Pancreas (tissue), 10 donors: ENCODE data around the gene PAPPA. TPM values are rescaled to one million over a fixed set of nuclear protein-coding genes. Genes with fewer than 3 reads are reported as not detected.
A peak's percentile ranks its signal among the peaks of the same experiment; 100 is the strongest.

Source experiments
- ATAC-seq, 4 donors: fragments of 200-7000 bp; cut with Tn5 transposase; one replicate each; pipeline versions ENCODE4 v1.8.0 to v1.9.1; 2020; ENCODE audit warnings: mild to moderate bottlenecking in 4 of 4, moderate library complexity in 4 of 4
- DNase-seq, 6 donors: peaks; one replicate each; pipeline ENCODE4 v3.0.0-alpha.2; 2020
- FAIRE-seq: peaks from 2 replicates; lab custom pipeline; 2012; peaks lifted over from hg19 to GRCh38; lab: Jason Lieb, UNC
- H3K27ac ChIP-seq, 4 donors: fragments of 200-600 bp; sonication (generic); 1 replicate in 3 of 4; 2 replicates in 1 of 4; pipeline versions ENCODE4 v1.5.0 to v1.8.0; 2020
- H3K27me3 ChIP-seq, 4 donors: fragments of 200-600 bp; one replicate each; pipeline ENCODE4 v1.8.0; 2021
- H3K36me3 ChIP-seq, 3 donors: fragments of 200-600 bp; sonication (generic) in 1 of 3; one replicate each; pipeline versions ENCODE4 v1.5.0 to v1.8.0; 2020 to 2021
- H3K4me1 ChIP-seq, 3 donors: fragments of 200-600 bp; one replicate each; pipeline ENCODE4 v1.8.0; 2021
- H3K4me3 ChIP-seq, 4 donors: fragments of 200-600 bp; sonication (generic) in 2 of 4; one replicate each; pipeline versions ENCODE4 v1.5.0 to v1.8.0; 2020 to 2021
- H3K9me3 ChIP-seq, 4 donors: fragments of 200-600 bp; one replicate each; pipeline ENCODE4 v1.8.0; 2021
- WGBS, 2 donors: extraction: QIAGEN DNeasy Blood & Tissue Kit; methylation state at CpG; one replicate each; pipeline ENCODE4 v1.1.7; 2013; 5-methylcytosine and 5-hydroxymethylcytosine counted together
- intact Hi-C, 3 donors: fragments of 100-400 bp; cut with DNase I; formaldehyde crosslinking; loops; one replicate each; pipeline versions ENCODE4 v1.11.1 to v1.14.2; 2022
- polyA plus RNA-seq, 2 donors: library from polyadenylated mRNA; stranded (reverse); fragments of 200-250 nt; gene quantifications; one replicate each; pipeline ENCODE4 v1.2.3, GENCODE V29; 2013
- total RNA-seq, 6 donors: library from RNA; stranded (reverse); fragmentation: NEBNext Ultra II Directional in 4 of 6; extraction: Animal tissue kit (Norgen Biotek cat#: 25700) in 4 of 6; gene quantifications; one replicate each; pipeline versions ENCODE4 v1.2.1 to v1.2.4, GENCODE V29; 2021 to 2023
- TF ChIP-seq, protein P1 (sequence below), 4 donors: fragments of 200-600 bp; sonication (generic) in 3 of 4; IDR thresholded peaks; one replicate each; pipeline versions ENCODE4 v1.5.0 to v1.8.0; 2021; ENCODE audit warnings: antibody characterized with exemption in 4 of 4
- donor health status: healthy with polysubstance abuse.
- donor health status: DM: no; HTN: no; CAD: no; lungs with moderate emphysema.
- donor health status: DM: no; HTN: no; CAD: no.
- donor health status: control.
- donor health status: control.
- donor health status: Bipolar disorder and iron deficiency.
- donor health status: DM: yes; HTN: yes; CAD: no.
- donor health status: DM: no; HTN: no; CAD: no.
- donor health status: DM: no; HTN: no; CAD: no.
- donor health status: DM: yes; HTN: yes; CAD: no.

Gene PAPPA
- total and polyA plus RNA-seq, 8 donors: 0.11 to 3.4 (median 0.76) TPM

DNA sequence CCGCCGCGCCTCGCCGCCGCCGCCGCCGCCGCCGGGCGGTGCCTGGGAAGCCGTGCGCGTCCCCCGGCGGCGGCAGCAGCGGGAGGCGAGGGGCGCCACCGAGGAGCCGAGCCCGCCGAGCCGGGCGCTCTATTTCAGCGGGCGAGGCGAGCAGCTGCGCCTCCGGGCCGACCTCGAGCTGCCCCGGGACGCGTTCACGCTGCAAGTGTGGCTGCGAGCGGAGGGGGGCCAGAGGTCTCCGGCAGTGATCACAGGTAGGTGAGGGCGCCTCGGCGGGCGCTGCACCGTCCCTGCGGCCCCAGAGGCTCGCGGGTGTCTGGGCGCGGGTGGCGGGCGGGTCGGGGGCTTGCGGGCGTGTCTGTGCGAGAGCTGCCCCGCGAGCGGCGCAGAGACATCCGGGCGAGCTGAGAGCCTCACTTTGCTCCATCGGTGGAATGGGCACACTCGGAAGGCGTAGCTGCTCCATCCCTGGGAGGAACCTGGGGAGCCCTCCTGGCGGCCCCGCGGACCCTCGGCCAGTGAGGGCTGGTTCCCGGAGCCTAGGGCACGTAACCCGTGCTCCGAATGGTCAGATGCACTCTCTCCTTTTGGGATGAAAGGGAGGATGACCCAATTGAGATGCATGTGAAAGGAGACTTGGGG is 864 bp downstream of the PAPPA start:
- DNase-seq: peak in 5 of 6 donors; percentile 16 to 74 (median 45)
- no peaks in the 10 kb centered on the region for H3K36me3 ChIP-seq
- no peak for FAIRE-seq
- peaks cover 0 to 3% (median 0%) of the 10 kb centered on the region in 3 donors for H3K4me1 ChIP-seq
- intact Hi-C loops: loop anchor here in 2 of 3 donors (5.0 to 10.0 kb wide), 2 partner anchors 418 to 420 kb away; no protein-coding TSS in a partner anchor
- H3K9me3 ChIP-seq: no peaks in the 10 kb centered on the region
- WGBS, 2 donors: 1 to 2% methylated on average over 49 to 74 of the region's 74 CpGs
- H3K27me3 ChIP-seq: peaks cover 0 to 4% (median 0%) of the 10 kb centered on the region in 4 donors
- peak overlapping the region; percentile 23 to 65 (median 43) for H3K4me3 ChIP-seq
- peak; percentile 47 to 64 (median 60) for ATAC-seq
- TF ChIP-seq, protein P1, sequence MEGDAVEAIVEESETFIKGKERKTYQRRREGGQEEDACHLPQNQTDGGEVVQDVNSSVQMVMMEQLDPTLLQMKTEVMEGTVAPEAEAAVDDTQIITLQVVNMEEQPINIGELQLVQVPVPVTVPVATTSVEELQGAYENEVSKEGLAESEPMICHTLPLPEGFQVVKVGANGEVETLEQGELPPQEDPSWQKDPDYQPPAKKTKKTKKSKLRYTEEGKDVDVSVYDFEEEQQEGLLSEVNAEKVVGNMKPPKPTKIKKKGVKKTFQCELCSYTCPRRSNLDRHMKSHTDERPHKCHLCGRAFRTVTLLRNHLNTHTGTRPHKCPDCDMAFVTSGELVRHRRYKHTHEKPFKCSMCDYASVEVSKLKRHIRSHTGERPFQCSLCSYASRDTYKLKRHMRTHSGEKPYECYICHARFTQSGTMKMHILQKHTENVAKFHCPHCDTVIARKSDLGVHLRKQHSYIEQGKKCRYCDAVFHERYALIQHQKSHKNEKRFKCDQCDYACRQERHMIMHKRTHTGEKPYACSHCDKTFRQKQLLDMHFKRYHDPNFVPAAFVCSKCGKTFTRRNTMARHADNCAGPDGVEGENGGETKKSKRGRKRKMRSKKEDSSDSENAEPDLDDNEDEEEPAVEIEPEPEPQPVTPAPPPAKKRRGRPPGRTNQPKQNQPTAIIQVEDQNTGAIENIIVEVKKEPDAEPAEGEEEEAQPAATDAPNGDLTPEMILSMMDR (IDR thresholded peaks at IDR 0.05): no peak
- H3K27ac ChIP-seq: no peak overlapping the region

DNA sequence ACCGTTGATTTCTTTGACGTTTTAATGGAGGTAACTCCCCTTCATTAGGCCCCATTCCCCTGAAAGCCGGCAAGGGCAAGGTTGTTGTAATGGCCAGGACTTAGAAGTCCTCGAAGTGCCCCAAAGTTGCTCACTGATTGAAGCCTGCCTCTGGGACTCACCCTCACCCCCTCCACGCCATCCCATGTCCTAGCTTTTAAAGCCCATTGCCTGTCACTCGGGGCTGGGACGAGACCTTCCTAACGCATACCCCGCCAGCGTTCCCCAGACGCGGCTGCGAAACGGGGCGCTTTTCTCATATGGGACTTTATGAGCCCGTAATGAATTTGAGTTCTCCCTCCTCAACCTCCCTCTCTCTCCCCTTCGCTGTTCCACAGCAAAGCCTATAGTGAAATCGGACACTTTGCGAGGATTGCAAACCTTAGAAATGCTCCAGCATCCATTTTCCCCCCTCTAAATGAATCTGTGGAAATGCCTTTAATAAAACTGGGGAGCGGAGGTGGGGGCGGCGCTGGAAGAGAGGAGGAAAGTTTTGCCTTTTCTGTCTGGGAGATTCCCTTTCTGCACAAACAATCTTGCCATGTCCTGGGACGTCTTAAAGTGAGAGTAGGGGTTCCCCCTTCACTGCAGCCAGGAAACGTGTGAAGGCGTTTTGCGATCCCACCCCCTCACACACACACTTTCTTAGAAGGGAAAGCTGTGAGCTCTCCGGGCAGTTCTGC is 1.5 kb downstream of the PAPPA start:
- ATAC-seq: peak in 3 of 4 donors; percentile 12 to 27 (median 27)
- intact Hi-C loops: loop anchor here in 2 of 3 donors (5.0 to 10.0 kb wide), 2 partner anchors 417 to 420 kb away; no protein-coding TSS in a partner anchor
- Histone ChIP-seq H3K27ac (no peak overlapping the region), H3K9me3 (no peaks in the 10 kb centered on the region), H3K4me3 (peak overlapping the region in 3 of 4 donors; percentile 23 to 65 (median 57)), H3K27me3 (peaks cover 0 to 4% (median 0%) of the 10 kb centered on the region in 4 donors), H3K4me1 (peaks cover 0 to 3% (median 0%) of the 10 kb centered on the region in 3 donors), H3K36me3 (no peaks in the 10 kb centered on the region)
- TF ChIP-seq, protein P1 (IDR thresholded peaks at IDR 0.05): no peak
- 9 to 16% methylated on average over 27 of the region's 27 CpGs for WGBS, 2 donors
- peak in 2 of 6 donors; percentile 20 to 56 for DNase-seq
- no peak for FAIRE-seq

DNA sequence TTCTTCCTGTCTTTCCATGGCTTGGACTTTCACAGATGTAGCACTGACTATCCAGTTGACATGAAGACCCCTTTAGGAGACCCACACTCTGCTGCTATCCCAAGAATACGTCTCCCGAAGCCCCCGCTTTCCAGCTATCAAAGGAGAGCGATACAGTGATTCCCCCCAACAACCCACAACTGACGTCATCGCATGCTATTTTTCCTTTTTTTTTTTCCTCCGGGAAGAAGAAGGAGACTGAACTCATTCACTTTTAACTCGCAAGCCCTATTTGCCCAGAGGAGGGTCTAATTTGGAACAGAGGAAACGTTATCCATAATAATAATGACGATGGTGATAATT is 2.1 kb downstream of the PAPPA start:
- H3K36me3 ChIP-seq: no peaks in the 10 kb centered on the region
- H3K27ac ChIP-seq: no peak overlapping the region
- no peaks in the 10 kb centered on the region for H3K9me3 ChIP-seq
- ATAC-seq (peak in 1 of 4 donors; percentile 8), DNase-seq (no peak), FAIRE-seq (no peak)
- peaks cover 0 to 4% (median 0%) of the 10 kb centered on the region in 4 donors for H3K27me3 ChIP-seq
- peaks cover 0 to 3% (median 0%) of the 10 kb centered on the region in 3 donors for H3K4me1 ChIP-seq
- peak overlapping the region in 3 of 4 donors; percentile 23 to 65 (median 57) for H3K4me3 ChIP-seq
- TF ChIP-seq, protein P1 (IDR thresholded peaks at IDR 0.05): no peak
- intact Hi-C loops: loop anchor here in 1 of 3 donors (10.0 kb wide), 1 partner anchor 419 kb away; no protein-coding TSS in a partner anchor
- WGBS, 2 donors: 15 to 22% methylated on average over 10 of the region's 10 CpGs

DNA sequence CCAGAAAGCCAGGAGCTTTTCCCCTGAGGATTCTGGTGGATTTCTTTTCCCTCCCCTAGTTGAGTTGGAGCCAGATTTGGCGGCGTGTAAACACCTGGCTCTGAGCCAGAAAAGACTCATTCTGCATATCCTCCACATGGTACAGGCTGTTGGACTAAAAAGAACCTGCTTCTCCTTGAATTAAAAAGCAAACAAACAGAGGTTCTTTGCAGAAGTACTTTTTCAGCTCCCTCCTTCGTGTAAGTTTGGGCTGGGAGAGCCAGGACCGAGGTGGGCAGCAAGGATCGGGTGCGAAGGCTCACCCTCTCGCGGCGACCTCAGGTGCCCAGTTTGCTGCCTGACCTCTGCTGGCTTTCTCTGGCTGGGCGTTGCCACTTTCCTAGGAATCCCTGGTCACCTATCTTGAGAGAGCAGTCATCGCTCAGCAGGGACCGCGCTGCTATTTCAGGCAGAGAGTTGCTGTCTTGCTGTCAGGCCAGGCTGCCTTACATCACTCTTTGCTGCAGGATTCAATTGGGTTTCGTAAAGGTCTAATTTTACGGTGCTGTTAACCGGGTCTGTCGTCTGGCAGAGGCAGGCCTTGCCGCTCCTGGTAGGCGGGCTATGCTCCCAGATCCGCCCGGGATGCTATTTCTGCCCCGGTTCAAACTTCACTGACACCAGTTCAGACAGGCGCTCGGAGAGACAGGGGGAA is 3.2 kb downstream of the PAPPA start:
- H3K4me3 ChIP-seq: peak overlapping the region in 1 of 4 donors; percentile 0
- H3K4me1 ChIP-seq: peaks cover 0 to 3% (median 0%) of the 10 kb centered on the region in 3 donors
- H3K27me3 ChIP-seq: peaks cover 0 to 4% (median 0%) of the 10 kb centered on the region in 4 donors
- TF ChIP-seq, protein P1 (IDR thresholded peaks at IDR 0.05): no peak
- WGBS, 2 donors: 36 to 50% methylated on average over 24 of the region's 24 CpGs
- ATAC-seq (peak; percentile 25 to 48 (median 43)), FAIRE-seq (no peak), DNase-seq (peak; percentile 25 to 76 (median 50))
- intact Hi-C loops: loop anchor here in 1 of 3 donors (10.0 kb wide), 1 partner anchor 418 kb away; no protein-coding TSS in a partner anchor
- H3K36me3 ChIP-seq: no peaks in the 10 kb centered on the region
- H3K27ac ChIP-seq: peak overlapping the region in 1 of 4 donors; percentile 24
- no peaks in the 10 kb centered on the region for H3K9me3 ChIP-seq
